ENCODE measurements around the gene SARNP.

The SARNP gene

DNA sequence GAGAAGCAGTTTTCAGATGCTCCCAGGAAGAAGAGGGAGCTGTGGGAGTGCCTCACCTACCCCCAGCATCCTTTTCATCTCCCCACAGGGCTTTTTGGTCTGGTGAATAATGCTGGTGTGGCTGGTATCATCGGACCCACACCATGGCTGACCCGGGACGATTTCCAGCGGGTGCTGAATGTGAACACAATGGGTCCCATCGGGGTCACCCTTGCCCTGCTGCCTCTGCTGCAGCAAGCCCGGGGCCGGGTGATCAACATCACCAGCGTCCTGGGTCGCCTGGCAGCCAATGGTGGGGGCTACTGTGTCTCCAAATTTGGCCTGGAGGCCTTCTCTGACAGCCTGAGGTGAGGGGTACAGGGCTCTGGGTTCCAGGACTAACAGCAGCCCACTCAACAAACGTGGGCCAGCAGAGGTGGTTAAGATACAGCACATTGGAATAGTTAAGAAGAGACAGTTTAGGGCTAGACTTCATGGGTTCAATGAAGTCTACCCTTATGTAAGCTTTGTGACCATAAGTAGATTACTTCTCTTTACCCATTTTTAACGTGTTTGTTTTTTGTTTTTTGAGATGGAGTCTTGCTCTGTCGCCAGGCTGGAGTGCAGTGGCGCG lies 95.8 kb downstream of the SARNP start:
- no peak for DNase-seq

- DNase-seq: no peak
Observed at GRCh38 chr12:55720894-55721444, 96.6 kb downstream of the SARNP start.

- DNase-seq: no peak
Observed at GRCh38 chr12:55720071-55720564, 97.4 kb downstream of the SARNP start, which contains the start of gene RDH5. RDH5 (plus strand) TSS chr12:55720393; CDS start chr12:55721185, 792 bp downstream.

DNA sequence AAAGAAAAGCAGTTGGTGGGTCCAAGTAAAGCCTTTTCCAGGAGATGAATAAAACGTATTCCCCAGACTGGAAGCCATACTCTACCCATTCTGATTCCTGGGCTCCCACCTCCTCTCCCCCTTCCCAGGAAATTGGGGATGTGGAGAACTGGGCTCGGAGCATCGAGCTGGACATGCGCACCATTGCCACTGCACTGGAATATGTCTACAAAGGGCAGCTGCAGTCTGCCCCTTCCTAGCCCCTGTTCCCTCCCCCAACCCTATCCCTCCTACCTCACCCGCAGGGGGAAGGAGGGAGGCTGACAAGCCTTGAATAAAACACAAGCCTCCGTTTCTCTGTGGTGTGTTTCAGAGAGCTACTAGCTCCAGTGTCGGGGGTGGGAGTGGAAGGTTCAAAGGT lies 98.2 kb downstream of the SARNP start:
- no peak for DNase-seq

GRCh38 chr12:55718624-55719275 lies 98.8 kb downstream of the SARNP start:
- no peak for DNase-seq

GRCh38 chr12:55718015-55718414 lies 99.5 kb downstream of the SARNP start:
- no peak for DNase-seq

DNA sequence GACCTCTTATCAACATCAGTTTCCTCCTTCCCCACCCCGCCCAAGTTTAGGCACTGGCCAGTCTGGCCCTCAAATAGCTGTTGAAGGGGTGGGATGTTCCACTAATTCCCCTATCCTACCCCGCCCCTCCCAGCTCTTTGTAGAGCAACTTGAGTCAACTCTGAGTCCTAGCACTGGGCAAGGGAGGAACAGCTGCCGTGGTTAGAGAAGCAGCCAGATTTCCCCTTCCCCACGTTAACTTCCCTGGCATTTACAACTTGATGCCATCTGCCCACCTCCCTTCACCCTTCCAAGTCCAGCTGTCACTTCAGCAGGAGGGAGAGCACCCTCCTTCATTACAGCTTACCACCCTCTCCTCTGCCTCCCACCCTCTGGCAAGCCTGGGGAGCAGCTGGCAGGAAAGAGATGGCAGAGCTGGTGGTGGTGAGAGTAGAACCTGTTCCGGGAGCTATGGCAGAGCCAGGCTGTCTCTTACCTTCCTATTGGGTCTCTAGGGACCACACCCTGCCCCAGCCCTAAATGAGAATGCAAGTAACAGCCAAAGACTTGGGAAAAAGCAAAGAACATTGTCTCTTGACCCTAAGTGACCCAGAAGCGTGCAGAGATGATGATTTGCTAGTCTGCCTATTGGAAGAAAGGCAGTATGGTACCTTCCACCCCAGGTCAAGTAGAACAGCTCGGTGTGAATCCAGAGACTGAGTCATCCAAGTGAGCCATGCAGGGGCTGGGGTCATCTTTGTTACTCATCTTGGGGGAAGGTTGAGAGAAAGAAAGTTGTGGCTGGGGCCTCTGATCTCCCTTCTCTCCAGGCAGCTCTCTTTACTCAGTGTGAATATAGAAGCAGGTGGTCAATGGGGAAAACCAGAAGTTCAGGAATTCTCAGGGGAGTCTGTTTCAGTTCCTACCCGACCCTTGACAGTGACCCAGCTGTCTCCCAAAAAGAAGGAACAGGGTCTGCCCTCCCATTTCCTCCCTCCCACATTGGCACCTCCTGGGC lies 100.2 kb downstream of the SARNP start:
- no peak for DNase-seq

GRCh38 chr12:55716582-55716957 lies 101.0 kb downstream of the SARNP start:
- DNase-seq: no peak

- DNase-seq: peak; percentile 87
Observed at GRCh38 chr12:55715833-55716581, 101.5 kb downstream of the SARNP start, which contains the start of gene BLOC1S1. BLOC1S1 (plus strand) TSS chr12:55716046; CDS start chr12:55716052, 6 bp downstream.

DNA sequence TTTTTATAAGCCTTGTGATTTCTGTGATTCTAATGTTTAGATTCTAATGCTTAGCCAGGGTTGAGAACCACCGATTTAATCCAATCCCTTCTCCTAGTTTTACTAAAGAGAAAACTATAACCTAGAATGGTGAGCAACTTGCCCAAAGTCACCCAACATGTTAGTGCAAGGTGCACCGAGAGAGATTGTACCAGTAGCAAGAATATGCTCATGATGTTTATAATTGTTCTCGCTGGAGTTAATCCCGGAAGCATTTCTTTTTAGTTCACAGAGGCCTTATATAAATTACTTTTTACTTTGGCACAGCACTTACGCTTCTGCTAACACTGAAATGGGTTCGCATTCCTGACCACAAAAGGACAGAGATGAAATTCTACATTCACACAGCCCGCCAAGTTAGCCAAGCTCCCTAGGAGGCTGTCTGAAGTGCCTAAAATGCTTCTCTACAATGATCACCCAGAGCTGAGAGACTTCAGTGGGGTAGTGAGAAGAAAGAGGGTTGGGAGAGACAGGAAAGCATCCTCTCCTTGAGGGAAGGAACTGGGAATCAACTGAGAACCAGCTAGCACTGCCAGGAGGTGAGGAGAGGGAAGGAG lies 102.3 kb downstream of the SARNP start:
- no peak for DNase-seq

DNA sequence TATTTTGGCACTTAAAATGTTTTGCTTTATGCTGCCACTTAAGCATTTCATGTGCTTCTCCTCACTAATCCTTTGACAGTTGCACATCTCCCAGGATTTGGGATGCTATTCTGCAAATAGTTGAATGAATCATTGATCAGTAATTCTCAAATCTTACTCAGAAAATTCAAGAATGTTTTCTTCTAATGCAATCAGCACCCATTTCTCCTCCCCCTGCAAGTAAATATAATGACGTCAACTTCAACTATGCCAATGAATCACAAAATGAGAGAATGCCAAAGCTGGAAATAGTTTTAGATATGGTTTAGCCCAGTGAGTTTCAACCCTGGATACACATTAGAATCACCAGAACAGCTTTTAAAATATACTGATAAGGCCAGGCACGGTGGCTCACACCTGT lies 103.8 kb downstream of the SARNP start:
- DNase-seq: no peak

- DNase-seq: no peak
Observed at GRCh38 chr12:55712700-55713415, 104.7 kb downstream of the SARNP start.

- DNase-seq: no peak
Observed at GRCh38 chr12:55711786-55712553, 105.6 kb downstream of the SARNP start.

- no peak for DNase-seq
Observed at GRCh38 chr12:55708695-55709233, 108.8 kb downstream of the SARNP start.

GRCh38 chr12:55707841-55708694 lies 109.5 kb downstream of the SARNP start, which contains the start of gene ITGA7:
ITGA7 (minus strand) TSS chr12:55707904; CDS start chr12:55707682, 222 bp downstream.
- DNase-seq: peak; percentile 47 to 49

Data from activated CD4-positive, alpha-beta T cell treated with anti-CD3 and anti-CD28 coated beads, Interleukin-2, amount 50 U/mL, for 4 hours (primary cell).